HUDEP-2 (cell line): ENCODE data around the gene TBC1D30.
"Not testable (repeated sequence)": the region's sequence is repeated elsewhere in the genome, so short reads cannot be mapped to it uniquely, and the experiment has no call there.

Experiments
- DNase-seq, 76 experiments: peaks; one replicate each; lab custom pipeline; 2025; ENCODE audit not compliant: unreplicated experiment in 76 of 76; lab: John Stamatoyannopoulos, UW

TBC1D30 gene, protein sequence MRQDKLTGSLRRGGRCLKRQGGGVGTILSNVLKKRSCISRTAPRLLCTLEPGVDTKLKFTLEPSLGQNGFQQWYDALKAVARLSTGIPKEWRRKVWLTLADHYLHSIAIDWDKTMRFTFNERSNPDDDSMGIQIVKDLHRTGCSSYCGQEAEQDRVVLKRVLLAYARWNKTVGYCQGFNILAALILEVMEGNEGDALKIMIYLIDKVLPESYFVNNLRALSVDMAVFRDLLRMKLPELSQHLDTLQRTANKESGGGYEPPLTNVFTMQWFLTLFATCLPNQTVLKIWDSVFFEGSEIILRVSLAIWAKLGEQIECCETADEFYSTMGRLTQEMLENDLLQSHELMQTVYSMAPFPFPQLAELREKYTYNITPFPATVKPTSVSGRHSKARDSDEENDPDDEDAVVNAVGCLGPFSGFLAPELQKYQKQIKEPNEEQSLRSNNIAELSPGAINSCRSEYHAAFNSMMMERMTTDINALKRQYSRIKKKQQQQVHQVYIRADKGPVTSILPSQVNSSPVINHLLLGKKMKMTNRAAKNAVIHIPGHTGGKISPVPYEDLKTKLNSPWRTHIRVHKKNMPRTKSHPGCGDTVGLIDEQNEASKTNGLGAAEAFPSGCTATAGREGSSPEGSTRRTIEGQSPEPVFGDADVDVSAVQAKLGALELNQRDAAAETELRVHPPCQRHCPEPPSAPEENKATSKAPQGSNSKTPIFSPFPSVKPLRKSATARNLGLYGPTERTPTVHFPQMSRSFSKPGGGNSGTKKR

DNA sequence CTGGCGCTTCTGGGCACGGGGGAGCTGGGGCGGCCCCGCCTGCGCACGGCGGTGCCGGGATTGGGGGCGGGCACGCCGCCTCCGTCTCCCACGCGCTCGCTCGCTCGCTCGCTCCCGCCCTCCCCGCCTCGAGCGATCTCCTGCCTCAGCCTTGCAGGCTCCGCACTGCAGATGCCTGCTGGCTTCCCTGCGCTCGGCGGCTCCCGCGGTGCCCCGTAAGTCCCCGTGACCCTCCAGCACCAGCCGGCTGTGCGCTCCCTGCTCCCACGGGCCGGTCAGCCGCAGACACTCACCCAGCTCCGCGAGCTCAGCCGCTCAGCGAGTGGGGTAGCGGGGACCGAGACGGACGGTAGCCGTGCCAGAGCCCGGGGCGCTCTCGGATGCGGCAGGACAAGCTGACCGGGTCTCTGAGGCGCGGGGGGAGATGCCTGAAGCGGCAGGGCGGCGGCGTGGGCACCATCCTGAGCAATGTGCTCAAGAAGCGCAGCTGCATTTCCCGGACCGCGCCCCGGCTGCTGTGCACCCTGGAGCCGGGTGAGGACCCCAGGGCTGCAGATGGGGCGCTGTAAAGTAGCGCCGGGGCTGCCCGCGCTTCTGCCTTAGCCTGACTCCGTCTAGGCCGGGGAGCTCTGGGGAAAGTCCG is at the start of gene TBC1D30:
Gene TBC1D30, plus strand, starts transcription at position 148 of the 643 bp plus-strand sequence. Its CDS starts 233 bp downstream, at position 381.
- peak in 26 of 76 experiments; percentile 3 to 57 (median 20) for DNase-seq

DNA sequence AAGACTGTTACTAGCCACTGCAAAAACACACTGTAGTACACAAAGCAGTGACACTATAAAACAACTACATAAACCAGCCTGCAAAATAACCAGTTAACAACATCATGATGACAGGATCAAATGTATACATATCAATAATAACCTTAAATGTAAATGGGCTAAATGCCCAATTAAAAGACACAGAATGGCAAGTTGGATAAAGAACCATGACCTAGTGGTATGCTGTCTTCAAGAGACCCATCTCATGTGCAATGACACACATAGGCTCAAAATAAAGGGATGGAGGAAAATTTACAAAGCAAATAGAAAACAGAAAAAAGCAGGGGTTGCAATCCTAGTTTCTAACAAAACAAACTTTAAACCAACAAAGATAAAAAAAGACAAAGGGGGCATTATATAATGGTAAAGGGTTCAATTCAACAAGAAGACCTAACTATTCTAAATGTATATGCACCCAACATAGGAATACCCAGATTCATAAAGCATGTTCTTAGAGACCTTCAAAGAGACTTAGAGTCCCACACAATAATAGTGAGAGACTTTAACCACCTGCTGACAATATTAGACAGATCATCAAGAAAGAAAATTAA is 49.2 kb upstream of the TBC1D30 start:
- not testable (repeated sequence) for DNase-seq

DNA sequence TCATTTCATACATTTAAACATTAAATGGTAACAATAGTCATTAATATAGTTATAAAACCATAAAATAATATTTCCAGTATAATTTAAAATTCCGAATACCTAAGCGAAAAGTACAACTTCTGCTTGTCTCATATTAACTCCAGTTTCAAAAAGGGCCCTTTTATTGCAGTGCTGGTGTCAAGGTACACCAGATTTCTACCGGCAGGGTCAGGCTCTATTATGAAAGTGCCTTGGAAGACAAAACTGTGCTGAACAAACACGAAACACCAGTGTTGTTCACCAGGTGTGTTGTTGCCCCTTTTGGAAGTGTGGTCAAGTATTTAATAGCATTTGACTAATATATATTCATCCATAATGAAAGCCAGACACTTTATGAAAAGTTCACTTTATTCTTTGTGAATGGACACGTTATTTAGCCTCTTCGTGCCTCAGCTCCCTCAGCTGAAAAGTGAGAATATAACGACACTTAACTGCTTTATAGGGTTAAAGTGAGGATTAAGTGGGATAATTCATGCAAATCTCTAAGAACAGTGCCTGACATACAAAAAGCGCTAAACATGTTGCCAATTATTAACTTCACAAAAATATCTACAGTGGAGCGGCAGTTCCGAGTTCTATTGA is 45.0 kb upstream of the TBC1D30 start:
- DNase-seq: no peak

DNA sequence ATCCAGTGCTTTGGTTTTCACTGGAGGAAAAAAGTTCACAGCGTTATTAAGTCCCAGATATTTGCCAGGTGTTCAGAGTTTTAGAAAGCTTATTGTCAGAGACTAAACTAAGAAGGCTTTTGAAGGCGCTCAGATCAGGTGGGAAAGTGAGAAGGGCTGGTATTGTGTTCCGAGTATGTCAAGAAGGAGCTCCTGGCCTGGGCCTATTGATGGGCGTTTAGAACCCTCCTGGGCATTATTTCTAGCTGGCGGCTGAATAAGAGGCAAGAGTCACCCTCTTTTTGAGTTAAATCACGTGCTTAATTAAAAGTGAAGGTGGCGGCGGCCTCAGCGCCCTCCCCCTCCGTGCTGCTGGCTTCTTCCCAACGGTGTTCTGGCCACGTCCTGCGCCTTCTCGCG is 44.3 kb upstream of the TBC1D30 start:
- peak in 8 of 76 experiments; percentile 8 to 63 (median 44) for DNase-seq

DNA sequence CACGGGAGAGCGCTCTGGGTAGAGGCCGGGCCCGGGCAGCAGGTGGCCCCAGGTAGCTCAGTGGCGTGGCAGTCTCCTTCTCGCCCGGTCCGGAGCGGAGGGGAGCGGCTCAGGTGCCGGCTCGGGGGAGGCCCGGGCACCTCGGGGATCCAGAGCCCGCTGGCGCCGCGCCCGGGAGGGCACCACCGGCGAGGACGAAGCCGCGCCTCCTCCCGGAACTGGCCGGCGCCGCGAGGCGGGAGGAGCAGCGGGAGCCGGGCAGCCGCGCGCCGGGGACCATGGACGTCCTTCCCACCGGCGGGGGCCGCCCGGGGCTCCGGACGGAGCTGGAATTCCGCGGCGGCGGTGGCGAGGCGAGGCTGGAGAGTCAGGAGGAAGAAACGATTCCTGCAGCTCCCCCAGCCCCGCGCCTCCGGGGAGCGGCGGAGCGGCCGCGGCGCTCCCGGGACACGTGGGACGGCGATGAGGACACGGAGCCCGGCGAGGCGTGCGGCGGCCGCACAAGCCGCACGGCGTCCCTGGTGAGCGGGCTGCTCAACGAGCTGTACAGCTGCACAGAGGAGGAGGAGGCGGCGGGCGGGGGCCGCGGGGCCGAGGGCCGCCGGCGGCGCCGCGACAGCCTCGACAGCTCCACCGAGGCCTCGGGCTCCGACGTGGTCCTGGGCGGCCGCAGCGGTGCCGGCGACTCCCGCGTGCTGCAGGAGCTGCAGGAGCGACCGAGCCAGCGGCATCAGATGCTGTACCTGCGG is 43.7 kb upstream of the TBC1D30 start:
- DNase-seq: peak in 33 of 76 experiments; percentile 3 to 63 (median 28)

DNA sequence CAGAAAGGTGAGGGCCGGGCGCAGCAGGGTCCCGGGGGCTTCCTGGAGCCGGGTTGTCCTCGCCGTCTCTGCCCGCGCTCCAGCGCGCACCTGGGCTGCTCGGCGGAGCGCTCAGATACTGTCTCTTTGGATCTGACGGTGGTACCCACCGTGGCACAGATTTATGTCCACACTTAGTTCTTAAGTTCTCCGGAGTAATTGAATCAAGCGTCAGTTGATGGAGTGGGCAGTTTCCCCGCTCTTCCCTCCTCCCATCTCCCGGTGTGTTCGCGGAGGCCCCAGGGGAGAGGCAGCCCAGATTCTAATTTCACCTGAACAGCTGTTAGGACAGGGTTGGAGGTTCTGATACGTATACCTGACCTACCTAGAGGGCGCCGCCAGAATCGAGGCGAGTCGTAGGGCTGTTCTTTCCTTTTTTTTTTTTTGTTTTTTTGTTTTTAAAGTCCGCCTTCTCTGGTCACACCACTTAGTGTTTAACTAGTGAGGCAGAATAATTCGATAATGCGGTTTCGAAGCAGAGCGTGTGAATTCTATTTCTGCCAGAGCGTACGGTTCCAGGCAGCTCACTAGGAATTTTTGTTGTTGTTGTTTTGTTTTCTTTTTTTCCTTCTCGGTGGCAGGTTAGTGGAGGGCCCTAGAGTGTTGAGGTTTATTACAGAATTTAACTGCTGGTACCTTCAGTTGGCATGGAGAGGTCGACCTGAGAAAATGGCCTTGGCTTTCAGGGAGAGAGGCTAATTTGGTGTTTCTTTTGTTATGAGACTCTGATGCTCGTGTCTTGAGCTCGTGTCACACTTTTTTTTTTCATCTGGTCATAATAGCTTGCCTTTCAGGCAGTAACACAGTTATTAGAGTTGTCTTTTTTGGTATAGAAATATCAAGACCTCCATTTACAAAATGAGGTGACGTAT is 42.9 kb upstream of the TBC1D30 start:
- no peak for DNase-seq

DNA sequence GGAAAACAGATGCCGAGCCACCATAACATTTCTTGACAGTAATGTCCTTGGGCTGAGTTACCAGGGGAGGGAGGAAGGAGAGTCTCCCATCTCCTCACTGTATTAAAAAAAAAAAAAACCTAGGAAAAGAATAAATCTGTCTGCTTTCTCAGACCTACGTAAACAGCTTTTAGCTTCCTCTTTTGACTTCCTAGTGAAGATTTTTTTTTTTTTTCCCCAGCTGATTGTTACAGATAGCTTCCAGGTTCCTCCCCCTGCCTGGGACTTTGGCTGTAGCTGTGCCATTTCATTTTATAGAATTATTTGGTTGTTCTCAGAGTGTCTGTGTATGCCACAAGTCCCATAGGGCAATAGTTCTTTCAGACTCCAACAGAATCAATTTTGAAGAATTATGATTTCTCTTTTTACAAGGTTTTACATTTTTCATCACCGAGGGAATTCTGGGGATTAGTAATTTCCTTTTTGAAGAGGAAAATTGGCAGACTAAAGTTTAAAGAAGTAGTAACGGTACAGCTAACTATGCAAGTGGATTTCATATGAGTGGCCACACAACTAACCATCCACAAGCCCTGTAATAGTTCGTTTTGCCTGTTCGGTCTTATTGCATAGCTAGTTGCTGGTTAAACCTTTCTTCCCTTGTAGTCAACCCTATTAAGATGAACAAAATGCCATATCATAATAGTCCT is 42.1 kb upstream of the TBC1D30 start:
- no peak for DNase-seq

DNA sequence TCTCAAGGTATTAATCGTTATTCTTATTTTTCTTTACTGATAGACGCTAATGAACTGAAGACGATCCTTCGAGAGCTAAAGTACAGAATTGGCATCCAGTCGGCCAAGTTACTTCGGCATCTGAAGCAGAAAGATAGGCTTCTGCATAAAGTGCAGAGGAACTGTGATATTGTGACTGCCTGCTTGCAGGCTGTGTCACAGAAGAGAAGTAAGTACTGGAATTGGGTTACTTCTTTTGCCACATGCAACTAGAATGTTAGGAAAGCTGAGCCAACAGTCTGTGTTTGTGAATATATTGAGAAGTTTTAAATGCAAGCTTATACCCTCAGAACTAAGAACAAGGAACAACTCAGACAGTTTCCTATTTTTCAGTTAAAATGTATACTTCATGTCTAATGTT is 38.6 kb upstream of the TBC1D30 start:
- no peak for DNase-seq

DNA sequence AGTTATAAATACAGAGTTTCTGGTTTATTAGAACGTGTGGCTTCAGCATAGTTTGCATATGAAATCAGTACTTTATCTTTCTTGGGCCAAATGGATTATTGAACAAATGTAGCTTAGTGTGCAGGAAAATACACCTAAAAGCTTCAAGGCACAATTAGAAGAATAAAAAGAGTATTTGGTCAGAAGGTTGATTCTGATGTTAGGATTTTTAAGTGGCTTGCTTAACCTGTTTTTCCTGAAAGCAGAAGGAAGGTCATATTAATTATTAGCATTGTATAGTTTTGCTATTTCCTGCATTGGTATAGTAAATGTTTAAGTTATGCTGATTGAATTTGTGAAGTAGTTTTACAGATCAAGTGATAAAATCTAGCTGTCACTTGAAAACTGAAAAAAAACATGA is 34.3 kb upstream of the TBC1D30 start:
- no peak for DNase-seq

DNA sequence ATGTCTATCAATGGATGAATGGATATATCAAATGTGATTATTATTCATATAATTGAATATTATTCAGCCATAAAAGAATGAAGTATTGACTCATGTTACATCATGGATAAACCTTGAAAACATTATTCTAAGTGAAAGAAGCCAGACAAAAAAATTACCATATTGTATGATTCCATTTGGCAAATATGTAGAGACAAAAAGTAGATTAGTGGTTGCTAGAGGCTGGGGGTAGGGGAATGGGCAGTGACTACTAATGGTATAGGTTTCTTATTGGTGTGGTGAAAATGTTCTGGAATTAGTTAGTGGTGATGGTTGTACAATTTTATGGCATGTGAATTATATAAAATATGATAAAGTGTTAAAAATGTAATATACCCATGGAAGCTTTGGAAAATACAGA is 33.4 kb upstream of the TBC1D30 start:
- no peak for DNase-seq

DNA sequence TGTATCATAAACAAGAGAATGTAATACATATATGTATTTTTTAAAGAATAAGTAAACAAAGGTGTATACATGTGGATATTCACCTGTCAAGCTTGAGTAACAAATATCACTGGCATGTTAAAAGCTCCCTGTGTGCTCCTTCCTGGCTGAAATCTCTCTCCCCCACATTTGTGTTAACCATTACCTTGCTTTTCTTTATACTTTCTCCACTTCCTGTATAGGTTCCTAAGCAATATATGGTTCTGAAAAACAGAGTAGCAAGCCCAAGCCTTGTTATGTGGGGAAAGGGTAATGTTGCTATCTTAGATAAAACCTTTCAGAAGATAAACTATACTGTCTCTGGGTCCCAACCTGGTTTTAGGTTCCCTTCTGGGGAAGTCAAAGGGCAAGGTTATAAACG is 32.3 kb upstream of the TBC1D30 start:
- no peak for DNase-seq

DNA sequence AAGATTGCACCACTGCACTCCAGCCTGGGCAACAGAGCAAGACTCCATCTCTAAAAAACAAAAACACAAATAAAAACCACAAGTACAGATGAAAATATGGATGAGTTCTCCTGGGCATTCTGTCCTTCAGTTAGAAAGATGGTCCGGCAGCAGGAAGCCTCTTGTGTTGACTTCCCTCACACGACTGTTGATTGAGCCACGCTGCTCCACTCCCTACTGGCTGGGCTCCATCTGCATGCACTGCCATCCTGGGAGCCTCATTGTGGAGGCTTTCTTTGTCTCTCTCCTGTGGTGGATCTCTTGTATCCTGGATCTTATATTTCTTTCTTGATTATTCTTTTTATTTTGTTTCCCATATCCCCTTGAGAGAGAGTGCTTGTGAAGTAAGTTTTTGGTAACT is 30.8 kb upstream of the TBC1D30 start:
- DNase-seq: no peak

DNA sequence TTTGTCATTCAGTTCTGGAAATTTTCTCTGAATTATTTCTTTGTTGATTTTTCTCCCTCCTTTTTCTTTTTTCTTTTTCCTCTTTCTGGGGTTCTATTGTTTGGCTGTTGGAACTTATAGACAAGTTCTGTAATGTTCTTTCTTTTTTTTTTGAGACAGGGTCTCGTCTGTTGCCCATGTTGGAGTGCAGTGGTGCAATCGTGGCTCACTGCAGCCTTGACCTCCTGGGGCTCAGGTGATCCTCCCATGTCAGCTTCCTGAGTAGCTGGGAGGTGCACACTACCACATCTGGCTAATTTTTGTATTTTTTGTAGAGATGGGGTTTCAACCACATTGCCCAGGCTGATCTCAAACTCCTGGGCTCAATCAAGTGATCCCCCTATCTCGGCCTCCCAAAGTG is 30.1 kb upstream of the TBC1D30 start:
- DNase-seq: no peak

DNA sequence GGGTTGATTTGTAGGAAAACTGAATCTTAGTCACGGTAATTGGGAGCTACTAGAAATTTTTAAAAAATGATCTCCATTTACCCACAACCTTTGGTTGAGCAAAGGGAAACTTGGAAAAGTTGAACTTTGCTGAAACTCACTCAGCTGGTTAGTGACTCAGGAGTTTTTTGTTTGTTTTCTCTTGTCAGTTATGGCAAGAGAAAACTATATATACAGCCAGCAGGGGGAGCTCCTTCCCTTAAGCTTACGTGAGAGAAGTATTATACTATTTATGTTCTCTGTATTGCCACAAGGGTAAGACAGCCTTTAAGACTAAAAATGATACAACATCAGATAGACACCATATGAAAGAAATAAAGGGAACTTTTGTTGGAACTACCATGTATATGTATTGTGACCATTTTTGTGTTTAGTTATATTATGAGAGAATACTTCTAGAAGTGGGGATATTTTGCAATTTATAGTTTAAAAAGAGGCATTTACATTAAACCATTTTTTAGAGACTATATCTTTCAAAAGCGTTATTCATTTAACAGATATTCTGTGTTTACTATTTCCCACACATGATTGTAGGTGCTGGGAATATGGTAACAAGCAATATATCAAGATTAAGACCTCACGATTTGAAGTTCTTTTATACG is 28.1 kb upstream of the TBC1D30 start:
- DNase-seq: peak in 60 of 76 experiments; percentile 4 to 81 (median 51)

DNA sequence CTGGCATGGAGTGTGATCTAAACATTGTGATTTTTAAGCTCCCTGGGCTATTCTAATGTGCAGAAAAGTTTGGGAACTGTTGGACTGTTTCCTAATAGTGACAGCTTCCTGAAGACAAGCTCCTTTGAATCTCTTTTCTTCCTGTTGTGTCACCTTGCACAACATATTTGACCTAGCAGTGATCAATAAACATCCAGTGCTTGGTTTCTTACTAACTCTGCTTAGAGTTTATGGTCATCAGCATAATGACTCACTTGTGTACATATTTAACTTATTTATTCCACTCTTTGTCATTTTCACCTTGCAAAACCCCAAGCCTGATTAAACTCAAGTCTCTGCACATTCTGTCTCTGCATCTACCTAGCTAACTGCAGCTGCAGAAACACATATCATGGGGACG is 27.3 kb upstream of the TBC1D30 start:
- no peak for DNase-seq

DNA sequence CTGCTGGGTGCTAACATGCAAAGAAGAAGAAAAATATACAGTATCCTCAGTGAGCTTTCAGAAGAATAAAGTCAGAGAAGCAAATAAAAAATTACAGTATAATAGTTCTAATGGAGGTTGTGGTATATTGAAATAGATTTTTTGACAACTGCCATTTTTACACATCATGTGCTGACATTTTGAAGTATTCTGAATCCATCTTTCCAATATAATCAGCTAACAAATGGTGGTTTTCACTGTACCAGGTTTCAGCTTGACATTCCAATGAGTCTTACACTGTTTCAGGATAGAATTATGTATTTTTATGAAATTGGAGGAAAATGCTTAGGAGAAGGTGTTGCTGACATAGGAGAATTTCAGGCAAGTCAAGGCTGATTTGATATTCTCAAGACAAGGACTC is 26.3 kb upstream of the TBC1D30 start:
- no peak for DNase-seq

DNA sequence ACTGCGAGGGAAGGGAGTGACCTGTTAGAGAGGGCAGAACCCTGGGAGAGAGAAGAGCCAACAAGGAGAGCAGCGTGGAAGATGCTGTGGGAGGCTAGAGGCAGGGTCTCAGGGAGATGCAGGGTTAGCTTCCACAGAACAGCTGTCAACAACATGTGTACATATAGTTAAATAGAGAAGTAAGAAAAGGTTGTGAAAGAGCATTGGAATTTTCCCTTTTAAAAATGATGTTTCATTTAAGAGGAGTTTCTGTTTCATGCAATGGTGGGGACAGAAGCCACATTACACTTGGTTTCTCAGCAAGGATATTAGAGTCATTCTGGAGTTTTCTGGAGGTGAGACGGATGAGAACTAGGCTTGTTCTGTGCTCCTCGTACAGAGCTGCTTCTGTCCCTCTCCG is 23.8 kb upstream of the TBC1D30 start:
- no peak for DNase-seq

DNA sequence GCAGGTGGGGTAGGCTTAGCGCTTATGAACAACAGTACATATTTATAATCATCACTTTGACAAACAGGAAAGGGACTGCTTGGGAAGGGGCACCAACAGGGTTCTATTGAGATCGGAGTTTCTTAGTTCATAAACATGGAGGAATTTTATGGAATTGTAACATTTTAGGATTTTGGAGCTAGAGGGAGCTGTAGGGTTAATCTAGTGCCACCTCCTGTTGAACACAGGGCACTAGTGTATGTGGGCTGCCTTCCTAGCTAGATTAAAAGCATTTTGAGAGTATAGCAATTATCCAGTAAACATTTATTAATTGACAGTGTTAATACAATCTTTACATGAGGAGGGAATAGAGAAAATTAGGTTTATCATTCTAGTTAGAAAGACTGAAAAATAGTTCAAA is 23.1 kb upstream of the TBC1D30 start:
- DNase-seq: peak in 1 of 76 experiments; percentile 4
